ENCODE results near the gene ZNF331.
A peak's percentile ranks its signal among the peaks of the same experiment; 100 is the strongest.

ZNF331 gene

GRCh38 chr19:53579518-53579917, 41.6 kb downstream of the ZNF331 start:
- DNase-seq: no peak

DNA sequence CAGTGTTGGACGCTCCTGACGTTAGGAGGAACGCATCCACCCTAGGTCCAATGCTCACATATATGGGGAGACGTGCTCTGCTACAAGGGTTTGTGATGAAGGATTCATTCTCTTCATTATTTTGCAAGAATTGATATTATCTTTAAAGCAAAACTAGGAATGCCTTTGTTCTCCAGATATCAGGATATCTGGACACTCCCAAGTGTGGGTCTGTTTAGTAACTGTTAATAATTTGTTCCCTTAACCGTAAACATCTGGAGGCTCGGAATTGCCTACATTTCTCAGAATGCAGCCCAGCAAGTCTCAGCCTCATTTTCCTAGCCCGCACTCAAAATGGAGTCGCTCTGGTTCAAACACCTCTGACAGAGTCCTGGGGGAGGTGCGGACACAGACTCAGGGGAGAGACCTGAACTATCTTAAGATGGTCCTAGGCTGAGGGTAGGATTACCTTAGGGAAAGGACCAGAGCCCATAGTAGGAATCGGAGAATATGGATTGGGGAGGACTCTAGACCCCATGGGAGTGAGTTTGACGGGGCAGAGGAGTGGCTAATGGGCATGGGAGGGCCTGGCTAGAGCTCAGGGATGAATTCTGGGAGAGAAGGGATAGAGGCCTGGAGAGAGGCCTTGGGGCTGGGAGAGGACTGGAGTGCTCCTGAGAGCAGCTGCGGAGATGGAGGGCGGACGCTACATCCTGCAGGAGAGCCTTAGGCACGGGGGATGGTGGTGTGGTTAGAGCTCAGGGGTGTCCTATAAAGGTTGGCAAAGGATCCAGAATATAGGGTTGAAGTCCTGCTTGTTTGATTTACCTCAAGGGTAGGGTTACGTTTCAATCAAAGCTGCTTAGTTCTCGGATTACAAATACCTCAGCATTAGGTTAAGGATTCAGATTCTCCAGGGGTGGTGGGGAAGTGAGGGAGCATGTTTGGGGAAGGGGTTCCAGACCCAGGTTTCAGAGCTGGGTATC, 43.2 kb downstream of the ZNF331 start:
- DNase-seq: peak; percentile 37

GRCh38 chr19:53581871-53582279, 43.9 kb downstream of the ZNF331 start:
- no peak for DNase-seq

DNA sequence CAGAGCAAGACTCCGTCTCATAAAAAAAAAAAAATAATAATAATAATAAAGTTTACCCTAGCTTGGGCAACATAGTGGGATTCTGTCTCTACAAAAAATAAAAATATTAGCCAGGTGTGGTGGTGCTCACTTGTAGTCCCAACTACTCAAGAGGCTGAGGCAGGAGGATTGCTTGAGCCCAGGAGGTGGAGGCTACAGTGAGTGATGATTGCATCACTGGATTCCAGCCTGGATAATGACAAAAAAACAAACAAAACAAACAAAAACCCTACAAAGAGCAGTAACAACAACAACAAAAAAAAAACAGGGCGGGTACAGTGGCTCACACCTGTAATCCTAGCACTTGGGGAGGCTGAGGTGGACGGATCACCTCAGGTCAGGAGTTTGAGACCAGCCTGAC, 45.2 kb downstream of the ZNF331 start:
- no peak for DNase-seq

- no peak for DNase-seq
These were observed 48.3 kb downstream of the ZNF331 start for GRCh38 chr19:53586277-53586691.

DNA sequence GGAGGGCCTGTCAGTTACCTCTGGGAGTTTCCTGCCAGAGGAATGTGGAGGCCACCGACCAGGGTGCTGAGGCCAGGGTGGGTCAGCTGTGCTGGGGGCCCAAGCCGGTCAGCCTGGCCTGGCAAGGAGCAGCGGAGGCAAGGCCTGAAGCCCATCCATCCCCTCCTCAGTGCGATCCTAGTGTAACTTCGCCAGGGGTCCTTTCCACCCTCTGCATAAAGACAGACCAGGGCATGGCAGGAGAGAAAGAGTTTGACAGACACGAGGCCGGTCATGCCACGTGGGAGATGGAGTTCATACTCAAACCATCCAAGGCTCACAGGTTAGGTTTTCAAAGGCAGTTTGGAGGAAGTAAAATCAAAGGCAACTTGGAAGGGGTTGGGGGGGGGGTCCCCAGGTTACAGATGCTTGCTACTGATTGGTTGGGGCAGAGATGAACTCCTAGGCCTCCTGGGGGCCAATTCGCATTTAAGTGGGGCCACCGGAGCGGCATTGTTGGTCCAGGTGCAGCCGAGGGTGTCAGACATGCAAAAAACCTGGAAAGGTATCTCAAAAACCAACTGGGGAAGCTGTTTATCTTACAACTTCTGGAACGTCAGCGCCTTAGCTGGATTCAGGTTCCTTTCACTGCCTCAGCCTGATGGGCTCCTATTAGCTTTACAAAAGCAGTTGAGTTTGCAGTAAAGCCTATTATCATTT, 57.0 kb downstream of the ZNF331 start:
- no peak for DNase-seq

DNA sequence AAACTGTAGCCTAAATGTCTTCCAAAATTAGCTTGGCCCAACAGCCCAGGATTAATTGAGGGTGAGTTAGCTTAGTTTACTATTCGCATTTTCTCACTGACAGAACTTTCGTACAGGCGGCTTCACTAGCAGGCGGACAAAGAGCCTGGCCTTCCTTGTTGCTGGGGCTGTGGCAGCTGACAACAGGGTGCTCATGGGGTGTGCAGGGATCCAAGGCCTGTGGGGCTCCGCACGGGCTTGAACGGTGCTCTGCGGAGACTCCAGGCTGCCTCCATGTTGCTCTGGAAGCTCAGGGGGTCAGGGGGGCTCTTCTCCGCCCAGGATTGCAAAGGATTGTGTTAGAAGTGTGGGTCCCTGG, 57.5 kb downstream of the ZNF331 start:
- no peak for DNase-seq

DNA sequence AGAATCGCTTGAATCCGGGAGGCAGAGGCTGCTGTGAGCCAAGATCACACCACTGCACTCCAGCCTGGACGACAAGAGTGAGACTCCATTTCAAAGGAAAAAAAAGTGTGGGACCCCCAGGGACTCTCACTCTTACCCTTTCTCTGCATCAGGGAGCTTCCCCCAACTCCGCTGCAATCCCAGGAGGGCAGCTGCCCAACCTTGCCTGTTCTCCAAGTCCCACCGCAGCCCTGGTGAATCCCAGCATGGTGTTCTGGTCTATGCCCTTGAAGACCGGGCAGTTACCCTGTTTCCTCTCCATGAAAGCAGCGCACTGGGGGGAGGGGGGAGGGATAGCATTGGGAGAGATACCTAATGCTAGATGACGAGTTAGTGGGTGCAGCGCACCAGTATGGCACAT, 58.1 kb downstream of the ZNF331 start:
- no peak for DNase-seq

GRCh38 chr19:53597023-53597422, 59.1 kb downstream of the ZNF331 start:
- DNase-seq: no peak

DNA sequence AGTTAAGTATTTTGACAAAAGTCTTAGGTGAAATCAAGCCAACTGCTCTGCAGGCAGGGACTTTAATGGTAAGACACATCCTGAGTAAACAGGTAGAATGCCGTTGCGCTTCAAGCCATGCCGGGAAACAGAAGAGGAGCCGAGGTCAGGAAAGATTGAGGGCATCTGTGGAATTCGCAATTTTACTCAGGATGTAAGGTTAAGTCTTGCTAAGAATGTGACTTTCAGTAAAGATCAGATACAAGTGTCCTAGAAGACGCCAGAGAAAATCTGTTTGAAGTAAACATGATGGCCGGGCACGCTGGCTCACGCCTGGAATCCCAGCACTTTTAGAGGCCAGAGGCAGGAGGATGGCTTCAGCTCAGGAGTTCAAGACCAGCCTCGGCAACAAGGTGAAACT, 60.4 kb downstream of the ZNF331 start:
- DNase-seq: no peak

GRCh38 chr19:53600217-53600616, 62.3 kb downstream of the ZNF331 start:
- DNase-seq: no peak

DNA sequence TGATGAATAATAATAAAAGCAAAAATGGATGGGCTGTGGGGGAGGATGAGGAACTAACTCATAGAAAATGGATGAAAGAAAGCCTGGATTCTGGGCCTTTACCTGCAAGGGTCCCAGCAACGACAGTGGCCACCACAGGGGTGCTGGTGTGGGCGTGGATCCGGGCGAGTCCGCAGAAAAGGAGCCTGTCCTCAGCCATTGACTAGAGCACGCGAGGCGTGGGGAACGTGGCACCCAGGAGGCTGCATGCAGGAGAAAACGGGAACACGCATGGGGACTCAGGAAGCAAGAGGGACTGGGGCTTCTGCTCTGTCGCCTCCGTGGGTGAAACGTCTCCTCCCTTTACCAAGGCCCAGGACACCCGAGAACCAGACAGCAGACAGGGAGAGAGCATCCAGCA, 68.1 kb downstream of the ZNF331 start:
- no peak for DNase-seq

GRCh38 chr19:53608381-53608780, 70.4 kb downstream of the ZNF331 start:
- DNase-seq: no peak

GRCh38 chr19:53612762-53613526, 75.0 kb downstream of the ZNF331 start:
- no peak for DNase-seq

DNA sequence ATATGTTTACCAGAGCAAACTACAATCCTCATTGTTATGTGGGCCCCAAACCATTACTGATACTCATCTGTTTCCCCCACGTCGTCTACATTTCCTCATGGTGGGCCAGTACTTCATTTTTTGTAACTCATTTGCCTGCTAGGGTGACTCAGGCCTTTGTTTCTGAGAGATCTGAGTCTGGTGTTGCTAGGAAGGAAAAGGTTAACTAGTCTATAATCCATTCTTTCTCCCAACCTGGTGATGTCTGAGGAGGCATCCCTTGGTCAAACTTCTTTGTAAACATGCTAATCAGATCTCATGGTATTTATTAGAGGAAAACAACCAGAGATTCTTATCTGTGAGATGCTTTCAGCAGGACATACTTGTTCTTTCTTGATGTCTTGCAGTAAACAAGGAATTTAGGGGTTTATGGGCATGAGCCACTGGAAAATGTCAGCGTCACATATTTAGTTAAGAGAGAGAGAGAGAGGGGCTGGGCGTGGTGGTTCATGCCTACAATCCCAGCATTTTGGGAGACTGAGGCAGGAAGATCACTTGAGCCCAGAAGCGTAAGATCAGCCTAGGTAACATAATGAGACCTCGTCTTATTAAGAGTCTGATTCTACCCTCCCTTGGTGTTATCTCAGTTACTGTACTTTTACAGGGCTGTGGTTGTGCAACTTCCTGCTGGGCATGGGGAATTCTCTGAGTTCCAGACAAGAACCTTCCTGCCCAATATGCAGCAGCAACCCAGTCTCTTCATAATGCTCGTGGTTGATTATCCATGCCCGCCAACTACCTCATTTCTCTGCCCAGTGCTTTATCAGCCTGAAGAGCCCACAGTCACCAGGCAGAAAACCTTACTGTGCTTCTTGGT, 84.2 kb downstream of the ZNF331 start:
- DNase-seq: no peak

- no peak for DNase-seq
These were observed 87.0 kb downstream of the ZNF331 start for GRCh38 chr19:53624771-53625545.

DNA sequence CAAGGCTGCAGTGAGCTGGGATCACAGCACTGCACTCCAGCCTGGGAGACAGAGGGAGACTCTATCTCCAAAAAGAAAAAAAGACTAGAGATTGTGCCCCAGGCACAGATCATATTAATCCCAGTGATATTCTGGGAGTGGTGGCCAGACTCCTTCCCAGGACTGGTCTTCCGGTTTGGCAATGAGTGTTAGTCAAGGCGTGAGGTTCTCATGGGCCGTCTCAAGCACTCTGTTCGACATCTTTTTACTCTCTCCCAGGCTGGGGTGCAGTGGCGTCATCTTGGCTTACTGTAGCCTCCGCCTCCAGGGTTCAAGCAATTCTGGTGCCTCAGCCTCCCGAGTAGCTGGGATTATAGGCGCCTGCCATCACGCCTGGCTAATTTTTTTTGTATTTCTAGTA, 88.5 kb downstream of the ZNF331 start:
- no peak for DNase-seq

GRCh38 chr19:53626976-53627375, 89.0 kb downstream of the ZNF331 start:
- no peak for DNase-seq
